Right atrium auricular region (tissue), 2 donors: ENCODE results near the gene ARHGAP45. TPM values are rescaled to one million over a fixed set of nuclear protein-coding genes. Genes with fewer than 3 reads are reported as not detected.
A peak's percentile ranks its signal among the peaks of the same experiment; 100 is the strongest.

ENCODE experiments used
- DNase-seq: peaks from one replicate; pipeline ENCODE4 v3.0.0-alpha.2; 2019; ENCODE audit warnings: low spot score
- H3K27ac ChIP-seq, 2 donors: fragments of 200-600 bp; sonication (generic); 1 replicate in 1 of 2; 2 replicates in 1 of 2; pipeline ENCODE4 v1.5.1; 2016 to 2019
- H3K27me3 ChIP-seq, 2 donors: fragments of 200-600 bp; sonication (generic); one replicate each; pipeline versions ENCODE4 v1.5.1 to v1.6.0; 2017 to 2019
- H3K36me3 ChIP-seq: fragments of 200-600 bp; sonication (generic); one replicate; pipeline ENCODE4 v1.5.1; 2016
- H3K4me1 ChIP-seq, 2 donors: fragments of 200-600 bp; sonication (generic); one replicate each; pipeline versions ENCODE4 v1.5.1 to v1.6.0; 2017 to 2019
- H3K4me3 ChIP-seq, 2 donors: fragments of 200-600 bp; sonication (generic); 1 replicate in 1 of 2; 2 replicates in 1 of 2; pipeline ENCODE4 v1.5.1; 2017 to 2019; ENCODE audit warnings: mild to moderate bottlenecking in 1 of 2, moderate library complexity in 1 of 2
- H3K9me3 ChIP-seq, 2 donors: fragments of 200-600 bp; sonication (generic); one replicate each; pipeline ENCODE4 v1.5.1; 2019
- CTCF ChIP-seq, 2 donors: fragments of 200-600 bp; sonication (generic); IDR thresholded peaks; one replicate each; pipeline ENCODE4 v1.5.1; 2019; ENCODE audit warnings: antibody characterized with exemption in 2 of 2
- total RNA-seq, 2 donors: library from RNA; depleted of rRNA; stranded (reverse); fragments of >200 nt; gene quantifications; one replicate each; pipeline ENCODE4 v1.1.0, GENCODE V29; 2016

ARHGAP45 gene
- total RNA-seq, 2 donors from 2014 or later = 5.2 to 12.8 TPM

- no peak for TF ChIP-seq CTCF (IDR thresholded peaks at IDR 0.05)
- Histone ChIP-seq H3K27ac (no peak overlapping the region), H3K4me3 (peak overlapping the region in 1 of 2 donors; percentile 22), H3K9me3 (no peaks in the 10 kb centered on the region), H3K36me3 (no peaks in the 10 kb centered on the region), H3K4me1 (peaks cover 0 to 29% of the 10 kb centered on the region in 2 donors), H3K27me3 (peaks cover 11 to 16% of the 10 kb centered on the region in 2 donors)
- DNase-seq = no peak
Measured at GRCh38 chr19:1070931-1071791, 4.2 kb downstream of the ARHGAP45 start.

DNA sequence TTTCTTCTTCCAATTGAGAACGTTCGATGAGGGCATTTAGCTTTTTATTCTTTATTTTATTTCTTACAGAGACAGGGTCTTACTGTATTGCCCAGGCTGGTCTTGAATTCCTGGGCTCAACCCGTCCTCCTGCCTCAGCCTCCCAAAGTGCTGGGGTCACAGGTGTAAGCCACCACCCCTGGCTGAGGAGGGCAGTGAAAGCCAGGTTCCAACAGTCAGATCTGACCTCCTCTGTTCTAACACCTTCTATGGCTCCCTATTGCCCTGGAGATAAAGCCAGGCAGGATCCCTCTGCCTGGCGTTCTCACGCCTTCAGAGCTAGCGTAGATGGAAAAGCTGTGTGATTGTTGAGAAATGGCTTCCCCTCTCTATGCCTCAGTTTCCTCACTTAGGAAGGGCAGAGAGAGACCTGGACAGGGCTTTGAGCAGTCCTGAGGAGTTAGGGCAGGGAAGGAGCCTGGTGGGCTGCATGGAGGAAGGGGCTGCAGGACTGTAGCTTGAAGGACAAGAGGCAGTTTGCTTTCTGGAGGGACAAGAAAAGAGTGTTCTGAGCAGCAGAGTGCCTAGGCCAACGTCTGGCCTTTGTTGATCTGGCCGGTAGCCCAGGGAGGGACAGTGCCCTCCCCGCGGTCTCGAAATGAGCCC is 5.5 kb downstream of the ARHGAP45 start:
- DNase-seq = no peak
- Histone ChIP-seq H3K9me3 (no peaks in the 10 kb centered on the region), H3K36me3 (no peaks in the 10 kb centered on the region), H3K27me3 (peaks cover 5 to 6% of the 10 kb centered on the region in 2 donors), H3K4me1 (peaks cover 0 to 16% of the 10 kb centered on the region in 2 donors), H3K4me3 (no peak overlapping the region), H3K27ac (no peak overlapping the region)
- TF ChIP-seq CTCF (IDR thresholded peaks at IDR 0.05) = no peak

DNA sequence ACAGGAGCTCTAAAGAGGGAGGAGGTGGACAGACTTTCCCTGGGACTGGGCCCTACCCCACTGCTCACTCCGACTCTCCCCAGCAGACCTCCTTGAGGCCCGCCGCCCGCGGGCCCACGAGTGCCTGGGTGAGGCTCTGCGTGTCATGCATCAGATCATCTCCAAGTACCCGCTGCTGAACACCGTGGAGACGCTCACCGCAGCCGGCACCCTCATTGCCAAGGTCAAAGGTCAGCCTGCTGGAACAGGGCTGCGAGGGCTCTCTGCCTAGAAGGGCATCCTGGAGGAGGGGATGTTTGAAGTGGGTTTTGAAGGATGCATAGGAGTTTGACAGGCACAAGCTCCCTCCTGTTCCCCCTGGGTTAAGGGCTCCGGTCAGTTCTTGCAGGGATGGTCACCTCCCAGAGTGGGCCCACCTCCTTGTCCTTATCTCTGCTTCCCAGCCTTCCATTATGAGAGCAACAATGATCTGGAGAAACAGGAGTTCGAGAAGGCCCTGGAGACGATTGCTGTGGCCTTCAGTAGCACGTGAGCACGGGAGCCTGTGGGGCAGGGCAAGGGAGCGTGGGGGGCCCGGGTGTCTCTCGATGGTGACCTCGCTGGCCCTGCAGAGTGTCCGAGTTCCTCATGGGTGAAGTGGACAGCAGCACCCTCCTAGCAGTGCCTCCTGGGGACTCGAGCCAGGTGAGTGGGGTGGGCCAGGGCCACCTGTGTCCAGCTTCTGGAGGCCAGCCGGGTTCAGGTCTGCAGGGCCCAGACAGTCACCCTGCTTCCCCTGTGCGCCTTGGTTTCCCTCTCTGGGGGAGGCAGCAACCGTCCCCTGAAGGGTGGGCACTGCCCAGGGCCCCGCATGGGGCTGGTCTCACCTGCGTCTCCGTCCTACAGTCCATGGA is 6.3 kb downstream of the ARHGAP45 start:
- Histone ChIP-seq H3K4me1 (peaks cover 0 to 14% of the 10 kb centered on the region in 2 donors), H3K4me3 (no peak overlapping the region), H3K27me3 (peaks cover 4 to 5% of the 10 kb centered on the region in 2 donors), H3K27ac (no peak overlapping the region), H3K9me3 (no peaks in the 10 kb centered on the region), H3K36me3 (no peaks in the 10 kb centered on the region)
- no peak for DNase-seq
- no peak for TF ChIP-seq CTCF (IDR thresholded peaks at IDR 0.05)

DNA sequence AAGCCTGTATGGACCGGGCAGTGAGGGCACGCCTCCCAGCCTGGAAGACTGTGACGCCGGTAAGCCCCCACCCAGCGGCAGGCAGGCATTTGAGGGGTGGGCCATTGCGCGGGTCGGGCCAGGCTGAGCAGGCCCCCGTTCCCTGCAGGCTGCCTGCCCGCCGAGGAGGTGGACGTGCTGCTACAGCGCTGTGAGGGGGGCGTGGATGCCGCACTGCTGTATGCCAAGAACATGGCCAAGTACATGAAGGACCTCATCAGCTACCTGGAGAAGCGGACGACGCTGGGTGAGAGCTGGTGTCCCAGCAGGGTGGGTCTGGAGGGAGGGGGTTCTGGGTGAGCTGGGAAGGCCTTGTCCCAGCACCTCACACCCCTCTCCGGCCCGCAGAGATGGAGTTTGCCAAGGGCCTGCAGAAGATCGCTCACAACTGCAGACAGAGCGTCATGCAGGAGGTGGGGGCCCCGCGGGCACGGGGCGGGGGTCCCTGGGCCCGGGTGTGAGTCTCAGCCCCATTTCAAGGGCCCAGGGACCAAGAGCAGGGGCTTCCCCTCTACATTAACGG is 7.1 kb downstream of the ARHGAP45 start:
- no peaks in the 10 kb centered on the region for H3K9me3 ChIP-seq
- H3K4me3 ChIP-seq = peak overlapping the region in 1 of 2 donors; percentile 17
- H3K27me3 ChIP-seq = peaks cover 4 to 5% of the 10 kb centered on the region in 2 donors
- no peak for TF ChIP-seq CTCF (IDR thresholded peaks at IDR 0.05)
- no peak for DNase-seq
- no peaks in the 10 kb centered on the region for H3K36me3 ChIP-seq
- H3K27ac ChIP-seq = no peak overlapping the region
- peaks cover 0 to 12% of the 10 kb centered on the region in 2 donors for H3K4me1 ChIP-seq

DNA sequence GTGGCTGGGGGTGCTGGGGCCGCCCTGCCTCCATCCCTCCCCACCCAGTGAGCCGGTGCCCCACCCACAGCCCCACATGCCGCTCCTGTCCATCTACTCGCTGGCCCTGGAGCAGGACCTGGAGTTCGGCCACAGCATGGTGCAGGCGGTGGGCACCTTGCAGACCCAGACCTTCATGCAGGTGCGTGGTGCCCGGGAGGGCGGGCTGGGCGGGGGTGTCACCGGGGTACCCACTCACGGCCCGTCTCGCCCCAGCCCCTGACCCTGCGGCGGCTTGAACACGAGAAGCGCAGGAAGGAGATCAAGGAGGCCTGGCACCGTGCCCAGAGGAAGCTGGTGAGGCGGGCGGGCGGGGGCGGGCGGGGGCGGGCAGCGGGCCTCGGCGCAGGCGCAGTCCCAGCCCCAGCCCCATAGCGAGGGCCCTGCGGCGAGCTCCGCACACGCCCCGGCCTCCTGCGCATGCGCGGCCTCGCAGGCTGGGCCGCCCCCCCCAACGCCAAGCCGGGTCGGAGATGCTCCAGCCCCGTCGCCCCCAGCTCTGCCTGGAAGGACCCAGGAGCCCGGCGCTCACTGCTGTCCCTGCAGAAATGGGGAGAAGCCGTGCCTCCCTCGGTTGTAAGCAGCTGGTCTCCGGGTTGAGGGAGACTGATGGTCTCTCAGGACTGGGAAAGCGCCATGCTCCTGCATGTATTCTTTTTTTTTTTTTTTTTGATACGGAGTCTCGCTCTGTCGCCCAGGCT is 7.7 kb downstream of the ARHGAP45 start:
- no peaks in the 10 kb centered on the region for H3K36me3 ChIP-seq
- H3K27ac ChIP-seq = no peak overlapping the region
- no peaks in the 10 kb centered on the region for H3K9me3 ChIP-seq
- peaks cover 0 to 6% of the 10 kb centered on the region in 2 donors for H3K4me1 ChIP-seq
- no peak for TF ChIP-seq CTCF (IDR thresholded peaks at IDR 0.05)
- H3K27me3 ChIP-seq = peaks cover 0 to 4% of the 10 kb centered on the region in 2 donors
- peak; percentile 68 for DNase-seq
- peak overlapping the region in 1 of 2 donors; percentile 17 for H3K4me3 ChIP-seq
